SK-N-MC (cell line): Measurements from ENCODE around the gene HSF2BP.
"Not testable (repeated sequence)": the region's sequence is repeated elsewhere in the genome, so short reads cannot be mapped to it uniquely, and the experiment has no call there.

Experiments
- DNase-seq: peaks from one replicate; pipeline ENCODE4 v3.0.0-alpha.2; 2011; ENCODE audit warnings: low read depth, low spot score
- H3K27ac ChIP-seq: fragments of 200-600 bp; sonication (generic); 2 replicates; pipeline ENCODE4 v1.5.1; 2016; ENCODE audit warnings: mixed run types
- H3K36me3 ChIP-seq: fragments of 200-600 bp; sonication (generic); 2 replicates; pipeline ENCODE4 v1.6.1; 2017; ENCODE audit warnings: antibody characterized with exemption, low read length, mixed read lengths; ENCODE audit not compliant: insufficient read depth
- H3K4me3 ChIP-seq: fragments of 200-600 bp; sonication (generic); 2 replicates; pipeline ENCODE4 v1.5.1; 2016
- H3K9ac ChIP-seq: fragments of 200-600 bp; sonication (generic); 2 replicates; pipeline ENCODE4 v1.8.0; 2017; ENCODE audit warnings: mixed run types, mixed read lengths; ENCODE audit not compliant: insufficient read length
- H3K9me3 ChIP-seq: fragments of 200-600 bp; sonication (generic); 2 replicates; pipeline ENCODE4 v1.6.1; 2017; ENCODE audit warnings: low read depth, mild to moderate bottlenecking, antibody characterized with exemption, low read length, moderate library complexity, mixed read lengths
- EZH2 ChIP-seq: fragments of 200-600 bp; sonication (generic); IDR thresholded peaks from one replicate; pipeline ENCODE4 v1.6.1; 2017; ENCODE audit warnings: antibody characterized with exemption
- FOXP2 ChIP-seq: optimal IDR thresholded peaks from 2 replicates; pipeline ENCODE3; 2011; ENCODE audit warnings: mild to moderate bottlenecking, moderate library complexity; ENCODE audit not compliant: insufficient read depth; ENCODE audit errors: extremely low read length, control extremely low read depth
- POLR2AphosphoS5 ChIP-seq: IDR thresholded peaks from 2 replicates; pipeline ENCODE4 v1.6.1; 2012; ENCODE audit warnings: mild to moderate bottlenecking, low read depth, low read length, borderline replicate concordance

The HSF2BP gene

GRCh38 chr21:43689556-43690337 lies 30.5 kb upstream of the HSF2BP start:
- TF ChIP-seq EZH2, result no peak
- no peak for TF ChIP-seq FOXP2
- TF ChIP-seq POLR2AphosphoS5, result no peak
- H3K9ac ChIP-seq, result no peak overlapping the region
- no peak for DNase-seq
- H3K9me3 ChIP-seq, result no peaks in the 10 kb centered on the region
- no peak overlapping the region for H3K27ac ChIP-seq
- H3K36me3 ChIP-seq, result peaks cover 83% of the 10 kb centered on the region
- H3K4me3 ChIP-seq, result no peak overlapping the region

DNA sequence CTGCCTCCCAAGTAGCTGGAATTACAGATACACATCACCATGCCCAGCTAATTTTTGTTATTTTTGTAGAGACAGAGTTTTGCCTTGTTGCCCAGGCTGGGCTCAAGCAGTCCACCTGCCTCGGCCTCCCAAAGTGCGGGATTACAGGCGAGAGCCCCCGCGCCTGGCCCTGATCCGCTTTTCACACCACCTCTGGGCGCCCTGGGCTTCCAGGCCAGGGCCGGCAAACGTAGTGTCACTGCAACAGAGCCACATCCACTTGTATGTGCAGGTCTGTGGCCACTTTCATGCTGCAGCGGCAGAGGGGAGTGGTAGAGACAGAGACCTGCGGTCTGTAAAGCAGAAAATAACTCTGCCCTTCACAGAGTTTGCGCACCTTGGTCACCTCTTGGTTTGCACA lies 29.6 kb upstream of the HSF2BP start:
- Histone ChIP-seq H3K9ac (no peak overlapping the region), H3K36me3 (peaks cover 81% of the 10 kb centered on the region), H3K4me3 (no peak overlapping the region), H3K27ac (no peak overlapping the region), H3K9me3 (no peaks in the 10 kb centered on the region)
- TF ChIP-seq FOXP2 (no peak), EZH2 (no peak), POLR2AphosphoS5 (no peak)
- DNase-seq, result no peak

GRCh38 chr21:43687566-43688399 lies 28.5 kb upstream of the HSF2BP start:
- TF ChIP-seq POLR2AphosphoS5 (no peak), FOXP2 (no peak), EZH2 (no peak)
- Histone ChIP-seq H3K9me3 (no peaks in the 10 kb centered on the region), H3K27ac (no peak overlapping the region), H3K4me3 (no peak overlapping the region), H3K36me3 (peaks cover 81% of the 10 kb centered on the region), H3K9ac (no peak overlapping the region)
- no peak for DNase-seq

- no peak overlapping the region for H3K27ac ChIP-seq
- no peaks in the 10 kb centered on the region for H3K9me3 ChIP-seq
- peaks cover 83% of the 10 kb centered on the region for H3K36me3 ChIP-seq
- DNase-seq, result no peak
- no peak overlapping the region for H3K4me3 ChIP-seq
- TF ChIP-seq POLR2AphosphoS5 (no peak), FOXP2 (no peak), EZH2 (no peak)
- no peak overlapping the region for H3K9ac ChIP-seq
Measured at GRCh38 chr21:43686811-43687565, 27.7 kb upstream of the HSF2BP start.

- Histone ChIP-seq H3K9ac (no peak overlapping the region), H3K9me3 (no peaks in the 10 kb centered on the region), H3K27ac (no peak overlapping the region), H3K36me3 (peaks cover 77% of the 10 kb centered on the region), H3K4me3 (no peak overlapping the region)
- no peak for DNase-seq
- TF ChIP-seq FOXP2, result no peak
- no peak for TF ChIP-seq EZH2
- no peak for TF ChIP-seq POLR2AphosphoS5
Measured at GRCh38 chr21:43684424-43684823, 25.1 kb upstream of the HSF2BP start.

GRCh38 chr21:43681650-43682049 lies 22.4 kb upstream of the HSF2BP start:
- Histone ChIP-seq H3K36me3 (peaks cover 76% of the 10 kb centered on the region), H3K9me3 (no peaks in the 10 kb centered on the region), H3K27ac (no peak overlapping the region), H3K9ac (no peak overlapping the region), H3K4me3 (no peak overlapping the region)
- no peak for DNase-seq
- TF ChIP-seq FOXP2 (no peak), POLR2AphosphoS5 (no peak), EZH2 (no peak)

DNA sequence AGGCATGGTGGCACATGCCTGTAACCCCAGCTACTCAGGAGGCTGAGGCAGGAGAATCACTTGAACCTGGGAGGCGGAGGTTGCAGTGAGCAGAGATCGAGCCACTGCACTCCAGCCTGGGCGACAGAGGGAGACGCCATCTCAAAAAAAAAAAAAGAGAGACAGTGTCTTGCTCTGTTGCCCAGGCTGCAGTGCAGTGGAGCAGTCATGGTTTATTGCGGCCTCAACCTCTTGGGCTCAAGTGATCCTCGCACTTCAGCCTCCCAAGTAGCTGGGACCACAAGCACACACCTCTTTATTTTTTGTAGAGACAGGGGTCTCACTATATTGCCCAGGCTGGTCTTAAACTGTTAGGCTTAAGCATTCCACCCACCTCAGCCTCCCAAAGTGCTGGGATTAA lies 21.1 kb upstream of the HSF2BP start:
- peaks cover 74% of the 10 kb centered on the region for H3K36me3 ChIP-seq
- H3K9me3 ChIP-seq, result not testable (repeated sequence)

DNA sequence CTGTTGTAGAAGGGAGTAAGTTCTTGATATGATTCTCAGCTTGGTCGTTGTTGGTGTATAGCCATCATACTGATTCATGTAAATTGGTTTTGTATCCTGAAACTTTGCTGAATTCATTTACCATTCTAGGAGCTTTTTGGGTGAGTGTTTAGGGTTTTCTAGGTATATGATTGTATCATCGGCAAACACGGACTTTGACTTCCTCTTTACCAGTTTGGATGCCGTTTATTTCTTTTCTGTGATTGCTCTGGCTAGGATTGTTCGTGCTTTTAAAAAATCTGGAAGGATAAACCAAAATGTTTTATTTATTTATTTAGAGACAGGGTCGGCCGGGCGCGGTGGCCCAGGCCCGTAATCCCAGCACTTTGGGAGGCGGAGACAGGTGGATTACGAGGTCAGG lies 20.7 kb upstream of the HSF2BP start:
- no peak overlapping the region for H3K27ac ChIP-seq
- peaks cover 74% of the 10 kb centered on the region for H3K36me3 ChIP-seq
- TF ChIP-seq POLR2AphosphoS5 (no peak), FOXP2 (no peak), EZH2 (no peak)

More for the DNA sequence above, 21.1 kb upstream of the HSF2BP start:
- not testable (repeated sequence) for H3K27ac ChIP-seq, DNase-seq, H3K4me3 ChIP-seq, H3K9ac ChIP-seq

More for the DNA sequence above, 20.7 kb upstream of the HSF2BP start:
- Histone ChIP-seq H3K4me3 (no peak overlapping the region), H3K9me3 (no peaks in the 10 kb centered on the region), H3K9ac (no peak overlapping the region)
- DNase-seq, result no peak
